Naive B cell (primary cell): ENCODE data around the gene CUEDC1. TPM values are rescaled to one million over a fixed set of nuclear protein-coding genes. Genes with fewer than 3 reads are reported as not detected.

Source experiments
- ATAC-seq, 2 donors: fragments of 150-1000 bp; cut with Tn5 transposase; 2 replicates each; pipeline ENCODE4 v1.10.0; 2021; ENCODE audit warnings: low read depth in 2 of 2, mild to moderate bottlenecking in 2 of 2, moderate library complexity in 2 of 2
- DNase-seq: peaks from one replicate; pipeline ENCODE4 v3.0.0; 2022
- H3K27ac Mint-ChIP-seq, 6 donors: one replicate each; pipeline ENCODE4 v1.8.0; 2020 to 2022; ENCODE audit warnings: mild to moderate bottlenecking in 6 of 6, mixed read lengths in 6 of 6, moderate library complexity in 5 of 6, inconsistent platforms in 2 of 6
- H3K27me3 Mint-ChIP-seq, 3 donors: one replicate each; pipeline ENCODE4 v1.8.0; 2021 to 2022; ENCODE audit warnings: mixed read lengths in 3 of 3, mild to moderate bottlenecking in 1 of 3
- H3K36me3 Mint-ChIP-seq, 2 donors: one replicate each; pipeline ENCODE4 v1.8.0; 2020 to 2022; ENCODE audit warnings: mixed read lengths in 2 of 2, inconsistent platforms in 1 of 2, mild to moderate bottlenecking in 1 of 2
- H3K4me1 Mint-ChIP-seq, 3 donors: one replicate each; pipeline ENCODE4 v1.8.0; 2020 to 2022; ENCODE audit warnings: mixed read lengths in 3 of 3, inconsistent platforms in 1 of 3, mild to moderate bottlenecking in 1 of 3, moderate library complexity in 1 of 3
- H3K4me3 Mint-ChIP-seq, 8 donors: one replicate each; pipeline ENCODE4 v1.8.0; 2020 to 2022; ENCODE audit warnings: mild to moderate bottlenecking in 8 of 8, mixed read lengths in 8 of 8, moderate library complexity in 8 of 8, inconsistent platforms in 2 of 8
- H3K9me3 Mint-ChIP-seq, 7 donors: one replicate each; pipeline ENCODE4 v1.8.0; 2020 to 2022; ENCODE audit warnings: mixed read lengths in 7 of 7, mild to moderate bottlenecking in 5 of 7, inconsistent platforms in 2 of 7, moderate library complexity in 1 of 7
- polyA plus RNA-seq, 6 donors: library from polyadenylated mRNA; unstranded; fragments of 300-500 nt; fragmentation: Illumina TruSeq; gene quantifications; one replicate each; pipeline ENCODE4 v1.2.3, GENCODE V29; 2021; ENCODE audit warnings: low read depth in 6 of 6

CUEDC1 gene
- polyA plus RNA-seq, 6 donors from 2014 or later = not detected

DNA sequence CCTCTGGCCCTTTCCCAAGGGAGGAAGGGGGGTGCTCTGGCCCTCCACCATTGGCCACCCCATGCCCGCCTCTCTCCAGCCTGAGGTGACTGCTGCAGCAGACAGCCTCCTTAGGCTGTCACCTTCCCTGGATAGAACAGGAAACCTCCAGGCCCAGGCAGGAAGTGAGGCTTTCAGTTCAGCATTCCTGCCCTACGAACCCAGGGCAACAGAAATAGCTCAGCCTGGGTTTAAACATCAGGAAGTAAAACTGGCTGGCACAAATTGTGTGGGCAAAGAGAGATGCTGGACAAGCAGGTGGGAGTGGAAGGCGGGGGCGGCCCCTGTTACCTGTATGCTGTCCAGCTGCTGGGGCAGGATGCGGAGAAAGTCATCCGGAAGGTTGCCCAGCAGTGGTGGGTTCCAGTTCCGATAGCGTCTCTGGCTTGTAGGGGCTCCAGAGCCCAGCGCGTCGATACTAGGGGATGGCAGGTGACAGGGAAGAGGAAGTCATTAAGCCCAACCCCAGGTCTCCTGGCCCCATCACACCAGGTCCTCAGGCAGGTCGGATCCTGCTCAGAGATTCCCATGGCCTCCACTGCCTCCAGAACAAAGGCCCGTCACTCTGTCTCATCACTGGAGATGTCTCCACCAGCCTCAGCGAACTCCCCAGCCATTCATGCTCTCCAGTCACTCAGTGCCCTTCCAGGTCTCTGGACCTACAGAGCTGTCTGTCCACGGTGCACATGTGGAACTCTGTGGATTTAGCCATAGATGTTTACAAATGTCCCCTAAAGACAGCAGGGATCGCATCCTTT is 81.8 kb downstream of the CUEDC1 start:
- peaks cover 25 to 34% (median 28%) of the 10 kb centered on the region in 3 donors for H3K4me1 Mint-ChIP-seq
- no peaks in the 10 kb centered on the region for H3K36me3 Mint-ChIP-seq
- H3K27me3 Mint-ChIP-seq = peaks cover 44 to 60% (median 56%) of the 10 kb centered on the region in 3 donors
- no peak for ATAC-seq
- H3K9me3 Mint-ChIP-seq = no peaks in the 10 kb centered on the region
- DNase-seq = no peak
- H3K4me3 Mint-ChIP-seq = peak overlapping the region in 1 of 8 donors; percentile 50
- H3K27ac Mint-ChIP-seq = no peak overlapping the region

DNA sequence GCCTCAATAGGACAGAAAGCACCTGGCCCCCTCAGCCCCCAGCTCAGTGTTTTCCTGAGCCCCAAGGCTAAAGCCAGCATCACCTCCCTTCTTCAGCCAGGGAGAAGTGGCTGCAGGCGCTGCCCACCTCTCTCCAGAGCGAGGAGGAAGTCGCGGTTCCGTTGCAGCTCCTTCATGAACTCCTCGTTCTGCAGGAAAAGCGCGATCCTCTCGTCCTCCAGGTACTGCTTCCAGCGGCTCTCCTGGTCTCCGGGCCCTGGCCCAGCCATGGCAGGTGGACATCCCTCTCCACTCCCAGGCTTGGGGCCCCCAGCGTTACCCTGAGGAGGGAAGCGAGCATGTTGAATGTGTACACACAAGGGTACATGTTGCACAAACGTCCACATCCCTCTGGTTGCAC is 82.7 kb downstream of the CUEDC1 start:
- H3K4me3 Mint-ChIP-seq = peak overlapping the region in 1 of 8 donors; percentile 21
- DNase-seq (no peak), ATAC-seq (no peak)
- H3K27me3 Mint-ChIP-seq = peaks cover 40 to 60% (median 49%) of the 10 kb centered on the region in 3 donors
- H3K27ac Mint-ChIP-seq = no peak overlapping the region
- no peaks in the 10 kb centered on the region for H3K9me3 Mint-ChIP-seq
- no peaks in the 10 kb centered on the region for H3K36me3 Mint-ChIP-seq
- H3K4me1 Mint-ChIP-seq = peaks cover 33 to 43% (median 38%) of the 10 kb centered on the region in 3 donors

DNA sequence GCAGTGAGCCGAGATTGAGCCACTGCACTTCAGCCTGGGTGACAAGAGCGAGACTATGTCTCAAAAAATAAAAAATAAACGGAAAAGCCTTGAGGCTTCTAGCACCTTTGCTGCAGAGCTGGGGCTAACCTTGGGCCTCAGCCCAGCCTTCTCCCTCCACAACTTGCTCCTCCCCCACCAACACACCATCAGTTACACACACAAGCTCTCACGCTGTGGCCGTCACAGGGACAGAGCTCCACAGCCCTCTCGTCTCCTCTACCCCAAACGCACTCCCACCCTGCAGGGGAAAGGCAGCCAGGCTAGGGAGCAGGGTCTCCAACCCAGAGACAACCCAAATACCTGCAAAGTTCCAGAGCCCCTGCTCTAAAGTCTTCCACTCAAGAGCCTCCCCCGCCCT is 83.3 kb downstream of the CUEDC1 start:
- Mint-ChIP-seq H3K9me3 (no peaks in the 10 kb centered on the region), H3K4me1 (peaks cover 35 to 48% (median 43%) of the 10 kb centered on the region in 3 donors), H3K36me3 (no peaks in the 10 kb centered on the region), H3K27me3 (peaks cover 39 to 60% (median 48%) of the 10 kb centered on the region in 3 donors), H3K27ac (no peak overlapping the region), H3K4me3 (no peak overlapping the region)
- DNase-seq (no peak), ATAC-seq (no peak)

DNA sequence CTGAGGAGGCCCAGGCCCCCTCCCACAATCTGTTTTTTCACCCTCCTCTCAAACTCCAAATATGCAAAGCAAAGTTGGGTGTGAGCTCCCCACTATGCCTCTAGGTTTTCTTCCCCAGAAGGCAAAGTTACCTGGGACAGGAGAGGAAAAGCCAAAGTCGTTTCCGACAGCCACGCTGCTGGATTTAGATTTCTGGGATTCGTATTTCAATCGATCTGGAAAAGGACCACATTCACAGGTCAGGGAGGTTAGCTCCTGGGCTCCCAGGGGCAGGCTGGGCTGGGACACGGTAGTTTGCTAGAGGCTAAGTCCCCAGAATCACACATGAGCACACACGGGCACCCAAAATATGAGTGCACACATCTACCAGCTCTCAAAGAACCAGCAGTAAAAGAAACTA is 84.1 kb downstream of the CUEDC1 start:
- DNase-seq = no peak
- Mint-ChIP-seq H3K4me3 (no peak overlapping the region), H3K27me3 (peaks cover 32 to 54% (median 41%) of the 10 kb centered on the region in 3 donors), H3K4me1 (peaks cover 31 to 48% (median 43%) of the 10 kb centered on the region in 3 donors), H3K36me3 (no peaks in the 10 kb centered on the region), H3K9me3 (no peaks in the 10 kb centered on the region), H3K27ac (no peak overlapping the region)
- ATAC-seq = no peak

DNA sequence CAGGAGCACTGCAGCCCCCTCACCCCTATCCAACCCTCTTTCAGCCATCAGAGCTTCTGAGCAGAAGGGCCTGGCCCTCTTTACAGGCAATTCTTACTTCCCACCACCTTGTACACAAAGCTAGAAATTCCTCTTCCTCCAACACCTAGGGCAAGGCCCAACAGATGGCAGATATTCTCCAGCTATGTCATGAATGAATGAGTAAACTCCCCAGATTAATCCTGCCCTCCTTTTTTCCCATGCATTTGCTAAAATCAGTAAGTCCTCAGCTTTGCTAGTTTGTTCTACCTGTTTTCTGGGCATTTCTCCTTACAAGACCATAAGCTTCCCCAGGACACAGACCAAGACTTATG is 85.0 kb downstream of the CUEDC1 start:
- no peak overlapping the region for H3K27ac Mint-ChIP-seq
- no peaks in the 10 kb centered on the region for H3K36me3 Mint-ChIP-seq
- peaks cover 28 to 45% (median 43%) of the 10 kb centered on the region in 3 donors for H3K4me1 Mint-ChIP-seq
- ATAC-seq (no peak), DNase-seq (no peak)
- no peaks in the 10 kb centered on the region for H3K9me3 Mint-ChIP-seq
- peaks cover 28 to 45% (median 32%) of the 10 kb centered on the region in 3 donors for H3K27me3 Mint-ChIP-seq
- H3K4me3 Mint-ChIP-seq = peak overlapping the region in 1 of 8 donors; percentile 59

DNA sequence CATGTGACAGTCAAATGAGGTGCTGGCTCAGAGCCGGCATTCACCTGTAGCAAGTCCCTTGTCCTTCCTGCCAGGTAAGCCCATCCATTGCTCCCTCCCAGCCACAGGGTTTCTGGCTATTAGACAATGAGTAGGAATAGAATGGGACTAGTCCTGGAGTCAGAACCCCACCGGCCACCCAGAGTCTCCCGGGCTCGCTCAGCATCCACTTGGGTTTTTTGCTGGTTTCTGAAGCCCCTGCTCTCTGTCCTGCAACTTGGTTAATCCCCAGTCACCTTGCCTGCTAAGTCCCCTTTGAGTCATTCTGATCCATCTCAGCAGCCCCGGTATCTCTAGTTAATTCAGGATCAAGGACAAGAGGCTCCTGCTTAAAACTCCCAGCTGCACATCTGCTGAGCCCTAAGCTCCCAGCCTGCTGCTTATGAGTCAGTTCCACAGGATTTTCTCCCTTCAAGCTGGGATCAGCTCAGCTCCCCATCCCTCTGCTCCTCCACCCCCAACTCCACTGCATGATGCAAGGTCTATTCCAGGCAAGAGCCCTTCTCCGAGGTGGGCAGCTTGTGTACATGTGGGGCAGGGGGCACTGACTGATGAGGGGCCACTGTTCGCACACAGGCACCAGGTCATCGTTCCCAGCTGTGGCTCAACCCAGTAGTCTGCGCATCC is 85.5 kb downstream of the CUEDC1 start:
- Mint-ChIP-seq H3K4me1 (peaks cover 28 to 43% (median 42%) of the 10 kb centered on the region in 3 donors), H3K36me3 (no peaks in the 10 kb centered on the region), H3K4me3 (peak overlapping the region in 2 of 8 donors; percentile 22 to 59), H3K27me3 (peaks cover 28 to 40% (median 29%) of the 10 kb centered on the region in 3 donors), H3K9me3 (no peaks in the 10 kb centered on the region), H3K27ac (no peak overlapping the region)
- ATAC-seq (no peak), DNase-seq (no peak)

DNA sequence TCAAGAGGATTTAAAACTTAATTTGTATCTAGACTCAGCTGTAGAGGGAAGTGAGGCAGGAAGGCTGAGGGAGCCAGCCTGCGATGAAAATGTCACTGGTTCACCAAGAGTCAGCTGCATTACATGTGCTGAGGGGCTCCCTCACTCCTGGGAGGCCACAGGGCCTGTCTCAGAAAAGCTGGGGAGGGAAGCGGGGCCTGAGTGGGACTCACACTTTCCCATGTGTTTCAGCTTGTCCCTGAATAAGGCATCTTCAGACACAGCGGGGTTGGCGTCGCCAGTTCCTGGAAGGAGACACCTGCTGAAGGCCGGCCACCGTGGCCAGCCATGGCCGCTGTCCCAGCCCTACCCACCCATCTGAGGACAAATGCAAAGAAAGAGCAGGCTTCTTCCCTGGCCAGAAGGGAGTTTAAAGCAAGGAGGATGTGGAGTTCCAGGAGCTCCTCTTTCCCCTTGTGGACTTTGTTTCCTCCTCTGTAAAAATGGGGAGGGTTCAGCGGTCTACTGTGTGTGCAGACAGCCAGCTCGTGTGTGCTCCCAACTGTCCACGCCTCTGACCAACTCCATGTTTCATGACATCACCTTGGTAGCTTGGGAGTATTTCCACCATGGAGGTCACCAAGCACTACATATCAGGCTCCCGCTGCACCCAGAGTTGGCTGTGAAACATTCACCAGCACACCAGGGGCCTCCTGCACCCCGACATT is 86.1 kb downstream of the CUEDC1 start:
- peak overlapping the region in 3 of 8 donors; percentile 23 to 37 (median 28) for H3K4me3 Mint-ChIP-seq
- H3K27ac Mint-ChIP-seq = no peak overlapping the region
- DNase-seq = no peak
- ATAC-seq = peak in 1 of 2 donors; percentile 3
- H3K36me3 Mint-ChIP-seq = no peaks in the 10 kb centered on the region
- H3K4me1 Mint-ChIP-seq = peaks cover 25 to 41% (median 38%) of the 10 kb centered on the region in 3 donors
- peaks cover 26 to 33% (median 31%) of the 10 kb centered on the region in 3 donors for H3K27me3 Mint-ChIP-seq
- H3K9me3 Mint-ChIP-seq = no peaks in the 10 kb centered on the region

DNA sequence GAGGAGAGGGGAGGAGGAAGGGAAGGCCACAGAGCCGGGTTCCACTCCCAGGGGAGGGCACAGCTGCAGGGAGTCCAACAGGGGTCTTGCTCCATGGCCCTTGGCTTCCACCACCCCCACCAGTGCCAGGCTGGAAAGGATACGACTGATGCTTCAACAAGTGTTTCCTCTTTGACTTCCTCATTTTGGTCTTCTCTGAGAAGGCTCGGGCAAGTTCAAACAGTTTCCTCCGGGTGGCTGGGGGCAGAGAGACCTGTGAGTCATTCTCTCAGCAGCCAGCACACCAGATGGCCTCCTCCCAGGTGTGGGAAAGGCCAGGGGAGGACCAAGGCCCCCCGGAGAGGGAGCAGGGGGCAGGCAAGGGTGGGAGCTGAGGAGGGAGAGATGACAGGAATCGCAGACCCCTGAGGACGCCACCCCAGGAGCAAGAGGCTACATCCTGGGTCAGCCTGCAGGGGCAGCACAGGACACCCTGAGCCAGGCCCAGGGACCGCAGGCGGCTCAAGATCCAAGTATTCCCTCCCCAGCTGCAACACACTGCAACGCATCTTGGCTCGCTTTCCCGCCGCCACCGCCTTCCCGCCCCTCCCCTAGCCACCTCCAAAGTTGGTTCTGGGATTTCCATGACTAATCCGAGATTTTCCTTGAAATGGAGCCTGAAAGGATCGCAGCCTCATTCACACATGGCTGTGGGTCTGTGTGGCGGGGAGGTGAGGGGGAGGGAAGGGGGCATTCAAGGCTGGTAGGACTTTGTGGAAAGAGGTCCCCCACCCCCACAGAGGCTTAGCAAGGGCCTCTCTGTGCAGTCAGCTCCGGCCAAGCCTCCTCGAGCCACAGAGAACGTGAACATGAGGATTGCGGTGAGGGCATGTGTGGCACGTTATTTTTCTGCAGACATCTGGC is 87.0 kb downstream of the CUEDC1 start:
- no peaks in the 10 kb centered on the region for H3K36me3 Mint-ChIP-seq
- ATAC-seq (peak; percentile 97), DNase-seq (peak; percentile 70)
- H3K27me3 Mint-ChIP-seq = peaks cover 18 to 28% (median 25%) of the 10 kb centered on the region in 3 donors
- peaks cover 19 to 33% (median 30%) of the 10 kb centered on the region in 3 donors for H3K4me1 Mint-ChIP-seq
- peak overlapping the region in 7 of 8 donors; percentile 51 to 79 (median 68) for H3K4me3 Mint-ChIP-seq
- H3K9me3 Mint-ChIP-seq = no peaks in the 10 kb centered on the region
- H3K27ac Mint-ChIP-seq = peak overlapping the region in 3 of 6 donors; percentile 9 to 88 (median 52)

DNA sequence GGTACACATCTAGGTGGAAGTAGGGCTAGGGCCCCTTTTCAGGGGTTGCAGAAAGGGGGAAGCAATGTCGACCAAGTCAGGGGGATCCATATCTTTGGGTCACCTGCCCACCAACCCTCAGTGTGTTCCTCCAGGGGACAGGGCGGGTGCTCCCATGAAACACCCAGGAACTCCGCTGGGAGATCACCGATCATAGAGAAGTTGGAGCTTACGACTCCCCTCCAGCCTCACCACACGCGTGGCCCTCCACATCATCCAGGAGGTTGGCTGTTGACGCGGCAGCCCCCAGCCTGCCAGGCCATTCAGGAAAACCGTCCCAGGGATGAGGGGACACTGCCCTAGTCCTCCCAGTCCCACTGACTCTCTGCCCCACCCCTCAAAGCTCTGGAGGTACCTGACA is 88.1 kb downstream of the CUEDC1 start:
- Mint-ChIP-seq H3K36me3 (no peaks in the 10 kb centered on the region), H3K27ac (no peak overlapping the region), H3K27me3 (peaks cover 11 to 26% (median 22%) of the 10 kb centered on the region in 3 donors), H3K4me1 (peaks cover 15 to 27% (median 23%) of the 10 kb centered on the region in 3 donors), H3K4me3 (peak overlapping the region in 1 of 8 donors; percentile 78), H3K9me3 (no peaks in the 10 kb centered on the region)
- DNase-seq (no peak), ATAC-seq (no peak)

DNA sequence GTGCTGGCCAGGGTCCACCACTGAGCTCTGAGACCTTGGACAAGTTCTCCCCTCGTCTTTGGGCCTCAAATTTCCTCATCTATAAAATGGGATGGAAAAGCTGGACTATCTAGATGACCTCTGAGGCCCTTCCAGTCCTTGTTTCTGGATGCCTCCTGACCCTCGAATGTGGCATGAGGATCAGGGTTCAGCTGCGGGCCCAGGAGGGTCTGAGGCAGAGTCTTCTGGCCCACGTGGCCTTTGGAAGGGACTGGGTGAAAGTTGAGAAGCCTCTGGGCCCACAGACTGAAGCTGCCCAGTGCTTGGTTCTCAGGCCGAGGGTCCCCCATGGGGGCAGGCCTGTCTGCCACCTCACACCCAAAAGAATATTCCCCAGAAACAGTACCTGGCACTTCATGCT is 88.5 kb downstream of the CUEDC1 start:
- no peaks in the 10 kb centered on the region for H3K36me3 Mint-ChIP-seq
- H3K27ac Mint-ChIP-seq = no peak overlapping the region

DNA sequence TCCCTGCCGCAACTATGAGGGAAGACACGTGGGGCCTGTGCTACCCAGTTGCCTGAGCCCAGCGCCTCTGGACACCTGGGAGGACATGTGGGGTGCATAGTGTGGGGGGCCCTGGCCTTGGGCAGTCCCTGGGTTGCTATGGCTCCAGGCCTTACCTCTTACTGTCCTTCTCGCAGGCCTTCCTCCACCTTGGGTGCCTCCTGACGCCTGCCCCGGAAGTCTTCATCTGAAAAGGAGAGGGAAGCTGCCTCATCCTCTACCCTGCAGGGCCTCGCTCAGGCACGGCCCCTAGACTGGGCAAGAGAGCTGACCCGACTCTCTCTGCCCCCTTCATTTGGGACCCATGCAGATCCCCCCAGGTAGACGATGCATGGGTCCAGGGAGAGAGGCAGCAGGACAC is 88.9 kb downstream of the CUEDC1 start:
- H3K27ac Mint-ChIP-seq = no peak overlapping the region
- H3K36me3 Mint-ChIP-seq = no peaks in the 10 kb centered on the region
- peaks cover 17 to 25% (median 24%) of the 10 kb centered on the region in 3 donors for H3K4me1 Mint-ChIP-seq
- DNase-seq = no peak
- H3K9me3 Mint-ChIP-seq = no peaks in the 10 kb centered on the region
- no peak for ATAC-seq
- H3K4me3 Mint-ChIP-seq = no peak overlapping the region
- peaks cover 9 to 20% (median 16%) of the 10 kb centered on the region in 3 donors for H3K27me3 Mint-ChIP-seq

More for the DNA sequence above, 88.5 kb downstream of the CUEDC1 start:
- Mint-ChIP-seq H3K9me3 (no peaks in the 10 kb centered on the region), H3K27me3 (peaks cover 7 to 22% (median 18%) of the 10 kb centered on the region in 3 donors), H3K4me3 (no peak overlapping the region), H3K4me1 (peaks cover 15 to 25% (median 23%) of the 10 kb centered on the region in 3 donors)
- DNase-seq (no peak), ATAC-seq (no peak)

DNA sequence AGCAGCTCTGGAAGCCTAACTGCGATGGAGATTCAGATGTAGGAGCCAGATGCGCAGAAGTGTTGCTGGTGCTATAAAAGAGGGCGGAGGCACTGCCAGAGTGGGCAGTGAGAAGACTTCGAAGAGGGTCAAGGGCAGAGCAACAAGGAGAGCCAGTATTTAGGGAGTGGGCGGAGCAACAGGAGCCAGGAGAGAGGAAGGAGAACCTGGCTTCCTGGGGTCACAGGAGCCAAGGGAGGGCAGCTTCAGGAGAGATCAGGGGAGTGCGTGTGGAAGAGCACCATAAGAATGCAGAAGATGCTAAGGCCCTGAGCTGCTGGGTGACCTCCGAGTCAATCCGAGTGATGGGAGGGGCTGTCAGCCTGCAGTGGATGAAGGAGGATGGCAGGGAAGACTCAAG is 90.9 kb downstream of the CUEDC1 start:
- H3K4me1 Mint-ChIP-seq = peaks cover 26 to 33% (median 33%) of the 10 kb centered on the region in 3 donors

More for the DNA sequence above, 90.9 kb downstream of the CUEDC1 start:
- DNase-seq (no peak), ATAC-seq (no peak)
- Mint-ChIP-seq H3K4me3 (peak overlapping the region in 1 of 8 donors; percentile 69), H3K27me3 (peaks cover 14 to 33% (median 22%) of the 10 kb centered on the region in 3 donors), H3K9me3 (no peaks in the 10 kb centered on the region), H3K27ac (peak overlapping the region in 1 of 6 donors; percentile 96), H3K36me3 (no peaks in the 10 kb centered on the region)
